NCI-H524 (cell line): ENCODE results near the gene SENP6.
"Not testable (repeated sequence)": the region's sequence is repeated elsewhere in the genome, so short reads cannot be mapped to it uniquely, and the experiment has no call there.

Experiments used
- DNase-seq, 2 experiments: peaks; one replicate each; lab custom pipeline; 2025; lab: John Stamatoyannopoulos, UW

SENP6 gene

DNA sequence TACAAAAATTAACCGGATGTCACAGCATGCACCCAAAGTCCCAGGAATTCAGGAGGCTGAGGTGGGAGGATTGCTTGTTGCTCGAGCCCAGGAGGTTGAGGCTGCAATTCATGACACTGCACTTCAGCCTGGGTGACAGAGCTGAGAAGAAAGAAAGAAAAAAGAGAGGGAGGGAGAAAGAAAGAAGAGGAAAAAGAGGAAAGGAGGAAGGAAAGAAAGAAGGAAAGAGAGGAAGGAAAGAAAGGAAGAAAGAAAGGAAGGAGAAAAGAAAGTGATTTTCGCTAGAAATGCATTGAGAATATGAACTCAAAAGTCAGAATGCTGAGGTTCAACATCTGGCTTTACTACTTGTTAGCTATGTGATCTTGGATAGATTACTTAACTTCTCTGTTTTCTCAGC is 6.6 kb downstream of the SENP6 start:
- no peak for DNase-seq

DNA sequence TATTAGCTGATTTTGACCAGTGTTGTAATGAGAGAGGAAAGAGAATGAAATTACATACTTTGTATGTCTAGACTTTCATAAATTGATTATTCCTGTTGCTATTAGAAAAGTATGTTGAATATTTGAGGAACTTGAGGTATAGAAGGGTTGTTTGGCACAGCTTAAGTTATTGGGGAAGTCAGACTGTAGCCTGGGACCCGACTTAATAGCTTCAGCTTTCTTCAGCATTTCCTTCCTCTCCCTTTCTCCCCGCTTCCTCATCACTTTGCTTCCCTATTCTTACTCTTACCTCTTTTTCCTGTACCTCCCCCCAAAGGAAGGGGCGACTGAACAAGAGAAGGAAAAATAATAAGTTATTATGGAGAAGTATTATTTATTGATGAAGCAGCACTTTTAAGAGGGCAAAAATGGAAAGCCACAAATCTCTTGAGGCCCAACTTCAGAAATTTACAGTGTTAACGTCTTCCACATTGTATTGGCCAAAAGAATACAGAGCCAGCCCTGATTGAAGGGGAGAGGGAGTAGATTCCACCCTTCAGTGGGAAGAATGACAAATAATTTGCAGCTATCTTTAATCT is 7.4 kb downstream of the SENP6 start:
- DNase-seq, result no peak

DNA sequence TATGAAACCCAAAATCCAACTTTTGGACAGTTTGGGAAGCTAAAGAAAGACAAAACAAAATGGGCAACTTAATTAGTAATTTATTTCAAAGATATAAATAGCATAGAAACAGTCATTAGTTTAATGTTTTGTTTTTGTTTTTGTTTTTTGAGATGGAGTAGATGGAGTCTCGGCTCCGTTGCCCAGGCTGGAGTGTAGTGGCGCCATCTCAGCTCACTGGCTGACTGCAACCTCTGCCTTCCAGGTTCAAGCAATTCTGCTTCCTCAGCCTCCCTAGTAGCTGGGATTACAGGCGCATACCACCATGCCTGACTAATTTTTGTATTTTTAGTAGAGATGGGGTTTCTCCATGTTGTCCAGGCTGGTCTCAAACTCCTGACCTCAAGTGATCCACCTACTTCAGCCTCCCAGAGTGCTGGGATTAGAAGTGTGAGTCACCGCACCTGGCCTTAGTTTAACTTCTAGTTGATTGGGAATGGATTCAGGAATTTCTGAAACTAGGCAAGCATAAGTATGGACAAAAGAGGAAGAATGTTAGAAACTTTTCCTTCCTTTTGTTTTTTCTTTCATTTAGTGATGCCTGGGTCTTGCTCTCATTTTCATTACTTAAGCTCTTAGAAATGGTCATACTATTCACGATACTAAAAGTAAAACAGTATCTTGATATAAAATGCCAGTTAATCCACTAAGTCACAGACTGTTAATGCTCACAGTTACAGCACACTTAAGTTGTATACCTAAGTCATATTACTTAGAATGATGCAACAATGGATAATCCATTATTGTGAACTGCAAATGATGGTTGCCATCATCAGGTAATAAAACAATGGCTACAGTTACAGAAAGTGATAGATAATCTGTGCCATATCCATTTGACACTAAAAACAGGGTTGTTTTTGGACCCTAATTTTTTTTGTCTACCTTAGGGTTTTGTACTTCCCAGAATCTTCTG is 8.2 kb downstream of the SENP6 start:
- DNase-seq, result no peak

DNA sequence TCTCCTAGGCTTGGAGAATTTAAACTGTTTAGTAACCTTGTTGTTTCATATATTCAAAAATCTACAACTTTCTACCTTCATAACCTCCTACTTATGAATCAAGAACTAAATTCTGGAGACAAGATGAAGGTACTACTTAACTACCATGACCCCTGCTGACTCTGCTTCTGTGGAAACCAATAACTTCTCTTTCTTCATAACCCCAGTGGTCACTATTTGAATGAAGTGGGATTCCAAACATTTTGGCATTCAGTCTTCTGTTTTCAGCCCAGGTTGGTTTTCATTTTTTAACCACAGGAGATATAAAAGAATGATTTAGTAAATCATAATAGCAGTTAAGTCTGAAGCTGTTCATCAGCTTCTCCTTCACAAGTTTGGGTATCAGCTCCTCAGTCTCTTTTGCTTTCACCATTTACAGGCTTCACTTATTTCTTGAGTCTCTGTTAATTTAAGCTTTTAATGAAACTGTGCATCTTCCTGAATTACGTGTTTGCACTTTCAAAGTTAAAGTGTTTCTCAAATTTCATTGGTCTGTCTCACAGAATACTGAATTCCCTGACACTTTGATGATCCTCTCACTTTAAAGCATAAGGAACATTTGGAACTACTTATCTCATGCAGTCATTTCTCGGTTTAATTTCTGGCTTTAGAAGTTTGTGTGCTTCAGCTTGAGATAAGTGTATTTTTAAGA is 9.5 kb downstream of the SENP6 start:
- DNase-seq, result no peak

DNA sequence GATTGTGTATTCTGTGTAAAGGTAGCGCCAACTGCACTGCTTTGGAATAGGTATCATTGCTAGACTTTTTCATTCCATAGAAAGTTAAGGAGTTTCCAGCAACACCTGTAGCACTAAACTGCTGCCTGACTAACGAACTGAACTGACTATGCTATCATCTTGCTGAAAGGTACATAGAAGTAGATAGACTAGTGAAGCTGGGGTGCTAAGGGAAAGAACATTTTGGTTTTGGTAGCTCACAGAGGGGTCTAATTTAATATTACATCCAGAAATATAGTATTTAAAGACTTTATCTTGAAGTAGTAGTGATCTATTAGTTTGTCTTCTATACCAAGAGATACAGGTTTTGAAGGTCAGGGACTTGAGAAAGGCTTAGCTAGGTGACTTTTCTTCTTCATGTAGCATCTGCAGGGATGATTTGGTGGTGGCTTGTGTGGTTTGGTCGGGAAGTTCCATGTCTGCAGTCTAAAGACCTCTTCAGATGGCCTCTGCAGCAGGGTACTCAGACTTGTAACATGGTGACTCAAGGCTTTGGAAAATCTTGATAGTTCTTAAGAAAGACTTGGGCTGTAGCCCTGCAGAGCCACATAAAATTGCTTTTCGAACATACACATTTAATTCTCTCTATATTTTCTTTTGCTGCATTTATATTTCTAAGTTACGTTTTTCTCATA is 10.2 kb downstream of the SENP6 start:
- no peak for DNase-seq

DNA sequence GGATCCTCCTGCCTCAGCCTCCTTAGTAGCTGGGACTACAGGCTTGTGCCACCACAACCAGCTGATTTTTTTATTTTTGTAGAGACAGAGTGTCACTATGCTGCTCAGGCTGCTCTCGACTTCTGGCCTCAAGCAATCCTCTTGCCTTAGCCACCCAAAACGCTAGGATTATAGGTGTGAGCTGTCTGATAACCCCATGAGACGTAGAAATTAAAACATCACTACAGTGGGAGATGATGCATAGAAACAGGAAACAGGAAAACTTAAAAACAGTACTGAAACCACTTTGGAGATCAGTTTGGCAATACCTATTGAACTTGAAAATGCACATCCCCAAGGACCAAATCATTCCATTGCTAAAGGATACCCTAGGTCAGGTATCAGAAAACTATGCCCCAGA is 10.8 kb downstream of the SENP6 start:
- DNase-seq, result no peak

DNA sequence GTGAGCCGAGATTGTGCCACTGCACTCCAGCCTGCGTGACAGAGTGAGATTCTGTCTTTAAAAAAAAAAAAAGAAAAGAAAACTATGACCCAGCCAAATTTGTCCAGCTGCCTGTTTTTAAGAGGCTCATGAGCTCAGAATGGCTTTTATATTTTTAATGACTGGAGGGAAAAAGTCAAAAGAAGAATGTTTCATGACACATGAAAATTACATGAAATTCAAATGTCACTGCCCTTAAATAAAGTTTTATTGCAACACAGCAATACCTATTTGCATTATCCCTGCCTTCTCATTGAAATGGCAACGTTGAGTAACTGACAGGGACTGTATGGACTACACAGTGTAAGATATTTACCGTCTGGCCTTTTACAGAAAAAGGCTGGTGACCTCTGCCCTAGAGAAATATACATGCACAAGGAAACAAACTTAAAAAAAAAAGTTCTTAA is 11.4 kb downstream of the SENP6 start:
- no peak for DNase-seq

DNA sequence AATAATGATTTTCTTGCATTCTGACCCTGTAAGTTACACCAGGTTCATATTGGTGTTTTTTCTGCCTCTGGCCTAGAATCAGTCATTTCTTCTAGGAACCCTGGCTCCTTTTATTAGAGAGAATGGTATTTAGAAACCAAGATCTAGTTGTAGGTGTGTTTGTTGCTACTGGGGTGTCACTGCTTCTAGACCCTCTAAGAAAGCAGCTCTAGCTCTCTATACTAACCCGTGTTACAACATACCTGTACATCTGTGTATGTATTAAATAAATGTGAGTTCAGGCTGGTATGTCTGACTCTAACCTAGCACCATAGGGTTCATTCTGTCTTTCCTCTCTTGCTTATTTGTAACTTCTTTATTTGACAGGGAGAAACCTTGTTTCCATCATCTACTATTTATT is 16.8 kb downstream of the SENP6 start:
- no peak for DNase-seq

DNA sequence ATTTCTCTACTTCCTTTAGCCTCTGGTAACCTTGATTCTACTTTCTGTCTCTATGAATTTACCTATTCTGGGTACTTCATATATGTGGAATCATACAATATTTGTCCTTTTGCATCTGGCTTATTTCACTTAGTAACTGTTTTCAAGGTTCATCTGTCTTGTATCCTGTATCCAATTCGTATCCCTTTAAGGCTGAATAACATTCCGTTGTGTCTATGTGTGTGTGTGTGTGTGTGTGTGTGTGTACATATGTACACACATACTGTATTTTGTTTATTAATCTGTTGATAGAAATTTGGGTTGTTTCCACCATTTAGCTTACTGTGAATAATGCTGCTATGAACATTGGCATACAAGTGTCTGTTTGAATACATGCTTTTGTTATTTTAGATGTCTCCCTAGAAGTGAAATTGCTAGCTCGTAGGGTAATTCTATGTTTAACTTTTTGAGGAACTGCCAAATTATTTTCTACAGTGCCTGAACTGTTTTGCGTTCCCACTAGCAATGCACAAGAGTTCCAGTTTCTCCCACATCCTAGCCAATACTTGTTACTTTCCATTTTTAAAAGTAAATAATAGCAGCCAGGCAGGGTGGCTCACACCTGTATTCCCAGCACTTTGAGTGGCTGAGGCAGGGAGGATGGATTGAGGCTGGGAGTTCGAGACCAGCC is 17.7 kb downstream of the SENP6 start:
- DNase-seq, result no peak

DNA sequence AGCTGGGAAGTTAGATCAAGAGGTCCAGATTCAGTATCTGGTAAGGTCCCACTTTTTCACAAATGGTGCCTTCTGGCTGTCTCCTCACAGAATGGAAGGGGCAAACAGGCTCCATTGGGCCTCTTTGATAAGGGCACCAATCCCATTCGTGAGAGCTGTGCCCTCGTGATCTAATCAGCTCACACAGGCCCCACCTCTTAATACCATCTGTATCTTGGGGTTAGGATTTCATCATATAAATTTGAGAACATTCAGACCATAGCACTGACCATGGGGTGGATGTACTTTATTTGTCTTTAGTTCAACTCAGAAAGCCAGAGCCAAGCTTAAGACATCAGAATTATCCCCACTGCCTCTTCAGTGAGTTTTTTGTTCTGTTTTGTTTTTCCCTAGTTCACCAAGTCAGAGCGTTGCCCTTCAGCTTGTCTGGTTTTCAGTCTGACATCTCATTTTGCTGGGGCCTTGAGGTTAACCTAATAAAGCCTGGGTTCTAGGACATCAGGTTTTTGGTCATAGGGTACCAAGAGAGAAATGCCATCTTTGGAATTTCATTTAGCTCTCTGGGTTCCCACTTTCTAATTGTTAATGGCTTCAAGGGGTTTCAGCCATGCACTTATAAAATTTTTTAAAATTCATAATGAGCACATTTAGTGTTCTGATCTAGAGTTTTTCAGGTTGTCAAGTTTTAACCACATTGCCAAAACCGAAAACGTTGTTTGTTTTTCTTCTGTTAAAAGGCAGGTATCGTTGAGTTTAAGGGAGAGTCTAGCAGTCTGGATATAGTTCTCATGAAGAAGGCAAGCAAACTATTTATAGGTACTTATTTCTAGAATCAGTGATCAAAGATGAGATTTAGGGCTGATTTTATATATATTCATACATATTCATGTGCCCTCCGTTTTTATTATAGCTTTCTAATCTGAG is 19.0 kb downstream of the SENP6 start:
- DNase-seq, result no peak

DNA sequence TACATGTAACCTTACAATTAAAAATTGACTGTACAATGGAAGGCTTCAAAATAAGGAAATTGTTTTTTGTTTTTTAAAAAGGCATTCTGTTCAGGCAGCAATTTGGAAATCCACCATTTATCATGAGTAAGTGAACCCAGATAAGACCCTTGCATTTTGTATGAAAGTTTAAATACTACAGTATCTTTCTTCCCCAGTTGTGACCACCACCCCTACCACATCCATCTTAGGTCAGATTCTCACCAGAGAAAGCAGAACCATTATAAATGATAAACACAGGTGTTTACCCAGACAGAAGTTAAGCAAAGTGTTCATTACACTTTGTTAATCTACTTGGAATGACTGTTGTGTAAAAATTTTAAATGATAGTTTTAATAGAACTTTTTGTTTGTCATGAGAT is 20.2 kb downstream of the SENP6 start:
- DNase-seq, result no peak

DNA sequence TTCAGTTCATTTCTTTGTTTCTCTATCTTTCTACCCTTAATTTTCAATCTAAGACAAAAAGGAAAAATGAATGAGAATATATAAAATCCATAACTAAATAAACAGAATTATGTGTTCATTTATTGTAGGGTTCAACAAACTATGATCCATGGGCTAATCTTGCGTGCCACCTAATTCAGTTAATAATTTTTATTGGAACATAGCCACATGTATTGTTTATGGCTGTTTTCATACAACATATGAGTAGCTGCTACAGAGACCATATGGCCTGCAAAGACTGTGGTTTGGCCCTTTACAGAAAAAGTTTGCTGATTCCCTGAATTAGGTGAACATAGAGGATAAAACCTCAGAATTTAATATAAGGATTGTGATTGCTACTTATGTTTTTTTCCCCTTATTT is 21.8 kb downstream of the SENP6 start:
- DNase-seq, result no peak

DNA sequence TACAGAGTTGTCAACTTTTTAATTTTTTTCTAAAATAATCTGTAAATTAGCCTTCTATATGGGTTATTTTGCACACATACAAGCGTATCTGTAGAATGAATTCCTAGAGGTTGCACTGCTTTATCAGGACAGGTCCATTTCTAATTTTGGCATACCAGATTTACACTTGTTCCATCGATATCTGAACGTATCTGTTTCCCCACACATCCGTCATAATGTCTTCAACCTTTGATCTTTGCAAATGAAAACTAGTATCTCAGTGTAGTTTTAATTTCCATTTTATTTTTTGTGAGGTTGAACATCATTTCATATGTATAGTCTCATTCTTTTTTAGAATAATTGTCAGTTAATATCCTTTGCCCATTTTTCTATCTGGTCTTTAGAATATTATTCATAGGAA is 22.7 kb downstream of the SENP6 start:
- DNase-seq, result no peak

DNA sequence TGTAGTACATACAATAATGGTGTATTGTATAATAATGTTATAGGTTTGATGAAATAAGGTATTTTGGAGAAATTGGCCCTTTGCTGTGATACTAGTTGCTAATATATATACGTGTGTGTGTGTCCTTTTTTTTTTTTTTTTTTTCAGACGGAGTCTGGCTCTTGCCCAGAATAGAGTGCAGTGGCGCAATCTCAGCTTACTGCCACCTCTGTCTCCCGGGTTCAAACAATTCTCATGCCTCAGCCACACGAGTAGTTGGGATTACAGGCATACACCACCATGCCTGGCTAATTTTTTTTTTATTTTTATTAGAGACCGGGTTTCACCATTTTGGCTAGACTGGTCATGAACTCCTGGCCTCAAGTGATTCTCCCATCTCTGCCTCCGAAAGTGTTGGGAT is 23.3 kb downstream of the SENP6 start:
- no peak for DNase-seq

DNA sequence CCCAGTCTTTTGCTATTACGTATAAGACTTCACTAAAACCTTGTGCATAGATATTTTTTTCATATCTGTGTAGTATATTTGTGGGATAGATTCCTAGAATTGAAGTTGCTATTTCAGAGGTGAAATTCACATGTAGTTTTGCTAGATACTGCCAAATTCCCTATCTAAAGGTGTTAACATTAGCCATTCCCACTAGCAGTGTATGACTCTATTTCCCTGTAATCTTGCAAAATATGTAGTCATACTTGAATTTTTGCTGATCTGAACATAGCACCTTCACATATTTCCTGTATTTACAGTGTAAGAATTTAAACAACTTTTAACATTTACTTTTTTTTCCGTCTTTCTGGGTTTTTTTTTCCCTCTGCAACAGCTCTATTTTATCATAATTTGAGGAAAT is 24.9 kb downstream of the SENP6 start:
- DNase-seq, result no peak

DNA sequence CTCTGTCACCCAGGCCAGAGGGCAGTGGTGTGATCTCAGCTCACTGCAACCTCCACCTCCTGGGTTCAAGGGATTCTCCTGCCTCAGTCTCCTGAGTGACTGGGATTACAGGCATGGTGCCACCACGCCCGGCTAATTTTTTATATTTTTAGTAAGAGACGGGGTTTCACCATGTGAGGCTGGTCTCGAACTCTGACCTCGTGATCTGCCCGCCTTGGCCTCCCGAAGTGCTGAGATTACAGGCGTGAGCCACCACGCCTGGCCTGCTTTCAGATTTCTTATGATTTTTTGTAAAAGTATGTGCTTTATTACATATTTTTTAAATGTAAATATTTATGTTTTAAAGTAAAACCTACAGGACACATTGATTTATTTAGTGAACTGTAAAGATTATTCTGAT is 26.0 kb downstream of the SENP6 start:
- not testable (repeated sequence) for DNase-seq

DNA sequence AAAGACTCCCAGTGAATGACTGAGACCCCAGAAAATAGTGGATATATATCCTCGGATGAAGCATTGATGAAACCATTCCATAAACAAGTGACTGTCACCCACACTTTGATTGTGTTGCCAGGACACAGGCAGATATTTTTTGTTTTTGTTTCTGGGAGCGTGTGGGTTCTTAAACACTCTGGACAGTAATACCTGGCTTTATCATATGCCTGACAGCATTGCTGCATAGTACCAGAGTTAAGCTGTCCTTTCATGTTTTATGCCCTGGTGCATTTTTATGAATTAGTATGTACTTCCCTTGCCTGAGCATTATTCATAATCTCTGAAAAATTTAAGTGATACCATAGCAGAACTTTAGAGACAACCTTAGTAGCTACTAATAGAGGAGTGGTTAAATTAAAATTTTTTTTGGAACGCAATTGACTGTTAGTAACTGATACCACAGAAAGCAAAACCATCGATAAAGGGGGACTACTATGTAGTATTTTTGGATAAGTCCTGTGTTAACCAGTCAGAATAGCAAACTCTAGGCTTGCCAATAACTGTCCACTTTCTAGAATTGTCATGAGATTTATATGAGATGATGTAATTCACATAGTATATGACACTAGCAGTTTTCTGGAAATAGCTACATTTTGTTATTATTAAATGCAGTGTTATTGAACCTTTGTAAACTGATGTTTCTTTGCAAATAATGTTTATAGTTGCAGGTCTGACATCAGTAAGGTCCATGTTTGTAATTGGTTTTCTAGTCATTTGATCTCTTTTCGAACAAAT is 30.4 kb downstream of the SENP6 start:
- DNase-seq, result no peak

DNA sequence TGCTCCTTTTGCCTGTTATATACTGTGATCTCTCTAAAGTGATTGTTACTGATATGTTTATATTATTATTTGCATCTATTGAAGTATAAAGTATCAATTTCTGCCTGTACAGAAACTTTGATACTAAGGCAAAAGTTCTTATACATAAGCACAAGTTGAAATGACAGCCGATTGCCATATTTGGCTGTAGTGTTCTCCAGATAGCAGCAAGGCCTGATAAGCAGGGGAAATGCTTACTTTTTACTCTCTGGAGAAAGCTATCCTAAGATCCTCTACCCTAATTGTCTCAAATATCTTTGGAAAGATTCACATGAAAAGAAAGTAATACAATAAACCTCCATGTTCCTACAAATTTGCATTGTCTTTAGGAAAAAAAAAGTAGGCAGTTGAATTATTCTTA is 31.4 kb downstream of the SENP6 start:
- no peak for DNase-seq

DNA sequence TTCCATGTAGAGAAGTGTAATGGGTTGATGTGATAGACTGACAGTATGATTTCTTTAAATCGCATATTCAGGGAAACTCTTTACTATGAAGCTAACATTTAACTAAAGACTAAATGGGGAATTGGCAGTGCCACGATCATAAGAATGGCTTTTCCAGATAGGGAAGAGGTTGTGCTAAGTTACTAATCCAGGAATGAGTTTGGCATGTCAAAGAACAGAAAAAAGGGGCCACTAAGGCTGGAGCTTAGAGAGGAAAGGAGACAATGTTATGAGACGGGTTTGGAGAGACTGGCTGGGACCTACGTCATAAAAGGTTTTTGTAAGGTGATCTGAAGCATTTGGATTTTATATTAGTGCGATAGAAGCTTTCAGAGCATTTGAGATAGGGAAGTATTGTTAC is 40.6 kb downstream of the SENP6 start:
- DNase-seq, result no peak

DNA sequence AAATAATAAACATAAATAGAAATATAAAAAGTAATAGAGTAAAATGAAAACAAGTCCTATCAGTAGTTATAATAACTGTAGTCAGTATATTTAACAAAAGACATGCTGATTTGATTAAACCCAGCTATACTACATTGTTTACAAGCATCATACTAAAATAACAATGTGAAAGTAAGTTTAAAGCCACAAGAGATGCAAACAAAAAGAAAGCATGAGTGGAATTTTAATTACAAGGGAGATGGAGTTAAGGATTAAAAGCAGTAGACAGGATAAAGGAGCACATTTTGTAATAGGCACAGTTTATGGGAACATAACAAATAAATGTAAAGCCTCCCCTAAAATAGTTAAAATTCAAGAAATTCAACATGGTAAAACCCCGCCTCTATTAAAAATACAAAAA is 41.5 kb downstream of the SENP6 start:
- DNase-seq, result no peak
